HTR-8/SVneo (cell line): Measurements from ENCODE around the gene NCOA5.

Experiments
- DNase-seq: peaks from one replicate; pipeline ENCODE4 v3.0.0; 2011; ENCODE audit warnings: low spot score, mixed read lengths; ENCODE audit not compliant: insufficient read length
- FAIRE-seq: peaks from 2 replicates; lab custom pipeline; 2011; peaks lifted over from hg19 to GRCh38; lab: Jason Lieb, UNC

NCOA5 gene

DNA sequence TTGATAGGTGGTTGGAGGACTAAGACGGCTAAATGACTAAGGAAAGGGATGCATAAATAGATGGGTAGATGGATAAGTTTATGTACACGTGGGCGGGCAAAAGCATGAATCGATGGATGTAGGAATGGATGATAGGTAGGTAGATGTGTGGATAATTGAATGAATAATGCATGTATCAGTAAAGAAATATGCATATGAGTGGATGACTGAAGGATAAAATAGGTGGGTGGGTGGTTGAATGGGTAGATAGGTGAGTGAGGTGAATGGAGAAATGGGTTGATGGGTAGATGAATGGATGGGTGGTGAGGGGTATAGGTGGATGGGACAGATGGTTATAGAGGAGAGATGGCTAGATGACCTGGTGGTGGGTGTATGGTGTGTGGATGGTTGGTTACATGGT, 40.6 kb downstream of the NCOA5 start:
- FAIRE-seq (peak; percentile 92), DNase-seq (no peak)

DNA sequence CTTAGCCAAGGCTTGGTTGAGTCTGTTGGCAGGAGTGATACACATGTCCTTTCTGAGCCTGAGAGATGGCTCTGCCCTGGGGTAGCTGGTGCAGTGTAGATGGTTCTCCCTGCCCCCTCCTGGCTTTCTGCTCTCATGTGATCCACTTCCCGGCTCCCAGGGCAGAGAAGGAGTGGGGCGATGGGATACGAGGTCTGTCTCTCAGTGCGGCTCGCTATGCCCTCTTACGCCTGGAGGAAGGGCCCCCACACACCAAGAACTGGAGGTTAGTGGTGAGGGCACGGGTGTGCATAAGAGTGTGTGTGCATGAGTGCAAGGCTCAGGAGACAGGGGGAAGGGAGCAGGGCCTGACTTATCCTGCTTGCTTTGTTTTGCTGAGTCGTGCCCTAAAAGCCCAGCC, 41.9 kb downstream of the NCOA5 start:
- no peak for FAIRE-seq
- DNase-seq, result no peak

DNA sequence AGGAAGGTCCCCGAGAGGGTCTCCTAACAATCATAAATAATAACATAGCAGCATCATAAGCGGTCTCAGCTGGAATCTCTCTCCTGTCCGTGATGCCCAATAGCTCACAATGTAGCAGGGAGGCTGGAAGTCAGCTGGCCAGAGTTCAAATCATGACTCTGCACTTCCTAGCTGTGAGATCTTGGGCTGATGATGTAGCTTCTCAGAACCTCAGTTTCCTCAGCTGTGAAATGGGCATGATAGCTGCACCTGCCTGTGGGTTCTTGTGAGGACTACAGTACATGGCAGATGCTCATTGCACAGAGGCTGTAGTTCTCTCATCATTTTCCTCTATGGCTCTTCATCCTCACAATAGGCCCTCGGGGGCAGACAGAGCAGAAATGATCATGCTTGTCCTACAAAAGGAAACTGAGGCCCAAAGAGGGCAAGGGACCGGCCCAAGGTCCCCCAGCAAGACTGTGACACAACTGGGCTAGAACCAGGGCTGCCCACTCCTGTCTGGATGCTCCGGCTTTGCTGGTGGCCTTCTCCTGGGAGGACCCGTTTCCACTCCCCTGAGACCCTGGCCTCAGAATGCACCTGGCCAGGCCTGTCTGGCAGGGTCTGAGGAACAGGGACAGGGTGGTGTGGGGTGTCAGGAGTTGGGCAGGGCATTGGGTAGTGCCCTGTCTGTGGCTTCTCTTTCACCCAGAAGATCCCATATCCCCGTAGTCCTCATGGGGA, 43.0 kb downstream of the NCOA5 start:
- FAIRE-seq (peak; percentile 58), DNase-seq (no peak)

DNA sequence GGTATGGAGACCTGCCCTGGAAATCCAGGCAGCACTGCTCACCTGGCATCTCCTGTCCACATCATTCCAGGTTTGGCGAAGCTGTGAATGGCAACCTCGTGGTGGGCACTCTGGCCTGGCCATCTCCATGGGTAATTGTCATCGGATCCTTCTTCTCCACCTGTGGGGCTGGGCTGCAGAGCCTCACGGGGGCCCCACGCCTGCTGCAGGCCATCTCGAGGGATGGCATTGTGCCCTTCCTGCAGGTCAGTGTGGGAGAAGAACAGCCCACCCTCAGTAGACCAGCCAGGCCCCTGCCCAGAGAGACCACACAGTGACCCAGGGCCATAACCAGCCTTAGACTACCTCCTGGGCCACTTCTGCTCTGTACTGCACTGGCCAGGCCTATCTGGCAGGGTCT, 44.9 kb downstream of the NCOA5 start:
- DNase-seq (no peak), FAIRE-seq (no peak)

DNA sequence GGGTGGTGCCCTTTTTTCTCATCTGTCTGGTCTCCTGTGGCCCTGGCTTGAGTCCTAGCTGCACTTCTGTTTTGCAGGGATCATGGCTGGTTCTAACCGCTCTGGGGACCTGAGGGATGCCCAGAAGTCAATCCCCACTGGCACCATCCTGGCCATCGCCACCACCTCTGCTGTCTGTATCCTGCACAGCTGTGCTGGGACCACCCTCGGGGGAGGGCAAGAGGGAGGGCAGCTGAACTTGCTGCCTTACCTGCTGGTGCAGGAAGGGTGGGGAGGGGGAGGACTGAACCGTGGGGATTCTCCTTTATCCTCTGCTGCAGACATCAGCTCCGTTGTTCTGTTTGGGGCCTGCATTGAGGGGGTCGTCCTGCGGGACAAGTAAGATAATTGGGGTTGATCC, 46.2 kb downstream of the NCOA5 start:
- FAIRE-seq (peak; percentile 82), DNase-seq (no peak)

DNA sequence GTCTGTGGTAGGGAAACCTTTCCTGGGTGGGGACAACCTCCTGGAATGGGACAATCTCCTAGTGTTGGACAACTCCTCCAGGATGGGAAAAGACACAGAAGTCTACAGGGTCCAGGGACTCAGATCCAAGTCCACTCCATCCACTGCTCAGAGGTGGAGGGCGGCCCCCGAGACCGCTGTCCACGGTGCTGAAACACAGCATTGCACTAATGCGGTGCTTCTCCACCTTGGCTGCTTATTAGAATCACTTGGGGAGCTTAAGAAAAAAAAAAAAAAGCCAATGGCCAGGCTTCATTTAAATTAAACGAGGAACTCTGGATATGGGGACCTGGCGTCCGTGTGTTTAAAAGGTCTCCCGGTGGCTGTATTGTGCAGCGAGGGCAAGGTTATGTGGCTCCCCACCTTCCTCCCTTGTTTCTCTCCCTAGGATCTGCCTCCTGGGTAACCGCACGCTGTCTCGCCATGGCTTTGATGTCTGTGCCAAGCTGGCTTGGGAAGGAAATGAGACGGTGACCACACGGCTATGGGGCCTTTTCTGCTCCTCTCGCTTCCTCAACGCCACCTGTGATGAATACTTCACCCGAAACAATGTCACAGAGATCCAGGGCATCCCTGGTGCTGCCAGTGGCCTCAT, 48.7 kb downstream of the NCOA5 start:
- FAIRE-seq (peak; percentile 38), DNase-seq (peak; percentile 89)

DNA sequence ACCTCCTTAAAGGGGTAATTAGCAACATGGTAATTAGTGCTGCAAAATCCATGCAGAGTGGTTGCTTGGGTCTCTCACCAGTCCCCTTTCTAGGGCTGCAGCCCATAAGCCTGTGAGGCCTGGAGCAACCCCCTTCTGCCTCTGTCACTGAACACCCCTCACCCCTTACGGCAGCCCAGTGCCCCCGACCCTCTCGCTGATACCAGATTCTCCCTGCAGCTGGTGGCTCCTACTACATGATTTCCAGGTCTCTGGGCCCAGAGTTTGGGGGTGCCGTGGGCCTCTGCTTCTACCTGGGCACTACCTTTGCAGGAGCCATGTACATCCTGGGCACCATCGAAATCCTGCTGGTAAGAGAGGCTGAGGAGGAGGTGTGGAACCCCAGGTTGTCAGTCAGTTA, 52.7 kb downstream of the NCOA5 start:
- FAIRE-seq, result no peak

DNA sequence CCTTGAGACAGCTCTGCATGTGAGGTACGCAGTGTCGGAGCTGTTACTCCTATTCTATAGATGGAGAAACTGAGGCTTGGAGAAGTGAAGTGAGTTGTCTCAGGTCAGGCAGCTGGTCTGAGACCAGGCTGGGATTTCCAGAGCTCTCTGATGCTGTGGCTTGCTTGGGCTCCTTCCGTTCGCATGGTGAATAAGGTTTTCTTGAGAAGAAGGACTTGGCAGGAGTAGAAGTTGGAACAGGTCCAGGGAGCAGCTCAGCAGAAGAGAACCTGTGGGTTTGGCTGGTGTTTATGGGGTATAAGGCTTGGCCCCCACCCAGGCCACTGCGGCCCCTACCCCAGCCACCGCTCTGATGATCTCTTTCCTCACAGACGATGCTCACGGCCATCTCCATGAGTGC, 53.4 kb downstream of the NCOA5 start:
- FAIRE-seq (no peak), DNase-seq (no peak)

More for the DNA sequence above, 52.7 kb downstream of the NCOA5 start:
- DNase-seq, result no peak

DNA sequence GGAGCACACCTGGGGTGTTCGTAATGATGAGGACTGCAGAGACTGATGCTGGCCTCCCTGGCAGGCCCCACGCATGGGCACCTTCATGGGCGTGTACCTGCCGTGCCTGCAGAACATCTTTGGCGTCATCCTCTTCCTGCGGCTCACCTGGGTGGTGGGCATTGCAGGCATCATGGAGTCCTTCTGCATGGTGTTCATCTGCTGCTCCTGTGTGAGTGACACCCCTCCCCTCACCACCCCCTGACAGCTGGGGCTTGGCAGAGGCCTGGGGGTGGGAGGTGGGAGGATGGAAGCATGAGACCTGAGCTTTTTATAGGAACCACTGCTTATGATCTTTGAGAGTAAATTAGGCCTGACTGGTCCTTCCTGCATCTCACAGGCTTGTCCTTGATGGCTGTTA, 54.0 kb downstream of the NCOA5 start:
- no peak for FAIRE-seq
- DNase-seq, result no peak

DNA sequence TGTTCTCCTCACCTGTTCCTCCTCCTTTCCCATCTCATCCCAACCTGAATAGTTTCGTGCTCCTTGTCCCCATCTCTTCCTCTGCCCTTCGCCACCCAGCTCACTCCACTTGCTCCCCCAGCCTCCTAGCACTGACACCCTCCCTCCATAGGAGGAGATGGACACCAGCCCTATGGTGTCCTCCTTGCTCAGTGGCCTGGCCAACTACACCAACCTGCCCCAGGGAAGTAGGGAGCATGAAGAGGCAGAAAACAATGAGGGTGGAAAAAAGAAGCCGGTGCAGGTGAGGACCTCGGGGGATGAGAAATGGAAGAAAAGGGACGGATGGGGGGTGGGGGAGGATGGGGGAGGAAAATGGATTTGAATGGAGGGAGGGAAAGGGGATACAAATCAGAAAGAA, 54.5 kb downstream of the NCOA5 start:
- DNase-seq, result no peak
- FAIRE-seq, result no peak

DNA sequence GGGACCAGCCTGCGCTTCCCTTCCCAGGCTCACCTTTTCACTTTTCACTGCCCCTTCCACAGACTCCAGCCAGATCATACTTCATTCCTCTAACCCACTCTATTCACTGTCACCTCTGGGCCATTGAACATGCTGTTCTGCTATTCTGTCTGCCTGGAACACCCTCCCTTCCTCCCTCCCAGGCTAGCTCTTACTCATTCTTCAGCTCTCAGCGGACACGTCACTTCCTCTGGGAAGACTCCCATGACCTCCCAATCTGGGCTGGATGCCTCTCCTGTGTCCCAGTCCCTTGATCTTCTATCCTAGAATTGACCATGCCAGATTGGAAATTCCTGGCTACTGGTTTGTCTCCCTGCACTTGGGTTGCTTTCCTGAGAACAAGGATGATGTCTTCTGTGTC, 55.7 kb downstream of the NCOA5 start:
- DNase-seq (no peak), FAIRE-seq (peak; percentile 92)

DNA sequence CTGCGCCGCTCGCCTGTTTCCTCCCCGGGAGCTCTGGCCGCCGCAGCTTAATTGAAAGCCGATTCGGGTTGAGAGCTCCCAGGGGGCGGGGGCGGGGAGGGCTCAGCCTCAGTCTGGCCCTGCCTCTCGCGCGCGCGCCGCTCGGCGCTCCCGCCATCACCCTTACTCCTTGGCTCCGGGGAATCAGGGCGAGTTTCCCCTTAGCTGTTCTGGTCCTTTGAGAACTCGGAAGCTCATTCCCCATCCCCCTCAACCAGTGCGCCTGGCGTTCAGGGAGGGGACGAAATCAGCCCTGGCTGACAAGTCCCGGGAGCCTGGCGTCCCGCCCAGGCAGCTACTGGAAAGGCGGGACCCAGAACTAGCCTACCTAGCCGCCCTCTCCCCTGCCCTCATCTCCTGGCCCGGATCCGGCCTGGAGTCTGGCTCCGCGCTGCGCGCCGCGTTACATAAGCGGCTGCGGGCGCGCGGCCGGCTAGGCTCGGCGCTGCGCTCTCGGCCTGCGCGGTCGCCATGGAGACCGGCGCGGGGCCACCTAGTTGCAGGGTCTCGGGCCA, 58.0 kb downstream of the NCOA5 start:
- DNase-seq (no peak), FAIRE-seq (no peak)

DNA sequence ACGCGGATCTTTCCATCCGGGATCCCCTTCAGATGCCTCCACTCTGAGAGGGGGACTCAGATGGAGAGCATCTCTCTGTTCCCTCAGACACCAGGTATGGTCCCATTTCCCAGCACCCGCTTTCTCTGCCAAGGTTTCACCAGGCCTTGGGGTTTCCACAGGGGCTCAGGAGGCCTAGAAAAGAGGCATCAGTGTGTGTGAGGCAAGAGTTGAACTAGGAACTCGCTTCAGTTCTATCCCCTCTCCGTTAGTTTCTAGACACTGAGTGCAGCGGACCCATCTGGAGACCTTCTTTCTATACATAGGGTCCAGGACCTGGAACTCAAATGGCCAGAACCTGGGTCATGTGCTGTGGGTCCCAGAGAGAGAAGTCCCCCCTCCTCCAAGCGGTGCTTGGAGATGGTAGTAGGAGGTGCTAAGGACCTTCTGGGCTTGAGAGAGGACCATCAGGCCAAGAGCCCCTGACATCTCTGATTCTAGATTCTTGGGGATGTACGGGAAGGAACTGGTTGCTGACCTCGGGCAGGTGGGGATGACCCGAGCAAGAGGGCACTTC, 58.7 kb downstream of the NCOA5 start:
- FAIRE-seq, result no peak
- DNase-seq, result no peak

DNA sequence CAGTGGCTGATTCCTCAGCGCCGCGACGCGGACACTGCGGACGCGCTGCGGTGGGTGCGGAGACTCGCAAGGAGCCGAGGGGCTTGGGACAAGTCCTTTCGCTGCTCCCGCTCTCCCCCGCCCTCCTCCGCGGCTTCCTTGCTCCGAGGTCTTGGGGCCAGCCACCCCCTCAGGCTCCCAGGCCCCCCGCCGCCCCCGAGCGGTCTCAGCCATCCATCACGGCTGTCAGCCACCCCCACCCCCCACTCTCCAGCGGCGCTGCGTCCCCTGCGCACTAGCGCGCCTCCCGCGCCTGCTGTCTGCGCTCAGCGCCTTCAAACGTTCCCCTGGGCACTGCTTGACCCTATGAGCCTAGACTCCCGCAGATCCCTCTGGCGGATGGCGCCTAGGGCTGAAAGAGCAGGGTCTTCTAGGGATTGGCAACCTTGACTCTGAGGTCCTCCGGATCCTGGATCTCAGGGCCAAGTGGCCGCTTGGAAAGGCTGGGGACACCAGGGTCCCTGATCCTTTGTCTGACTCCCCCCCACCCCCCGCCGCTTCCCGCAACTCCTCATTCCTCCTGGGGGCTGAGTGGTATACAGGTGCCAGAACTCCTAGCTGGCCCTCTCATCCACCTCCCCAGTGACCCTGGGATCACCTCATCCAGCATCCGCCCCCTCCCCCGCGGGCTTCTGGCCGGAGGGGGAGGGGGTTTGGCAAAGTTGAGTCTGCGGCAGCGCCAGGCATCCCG, 59.3 kb downstream of the NCOA5 start:
- FAIRE-seq (no peak), DNase-seq (no peak)

DNA sequence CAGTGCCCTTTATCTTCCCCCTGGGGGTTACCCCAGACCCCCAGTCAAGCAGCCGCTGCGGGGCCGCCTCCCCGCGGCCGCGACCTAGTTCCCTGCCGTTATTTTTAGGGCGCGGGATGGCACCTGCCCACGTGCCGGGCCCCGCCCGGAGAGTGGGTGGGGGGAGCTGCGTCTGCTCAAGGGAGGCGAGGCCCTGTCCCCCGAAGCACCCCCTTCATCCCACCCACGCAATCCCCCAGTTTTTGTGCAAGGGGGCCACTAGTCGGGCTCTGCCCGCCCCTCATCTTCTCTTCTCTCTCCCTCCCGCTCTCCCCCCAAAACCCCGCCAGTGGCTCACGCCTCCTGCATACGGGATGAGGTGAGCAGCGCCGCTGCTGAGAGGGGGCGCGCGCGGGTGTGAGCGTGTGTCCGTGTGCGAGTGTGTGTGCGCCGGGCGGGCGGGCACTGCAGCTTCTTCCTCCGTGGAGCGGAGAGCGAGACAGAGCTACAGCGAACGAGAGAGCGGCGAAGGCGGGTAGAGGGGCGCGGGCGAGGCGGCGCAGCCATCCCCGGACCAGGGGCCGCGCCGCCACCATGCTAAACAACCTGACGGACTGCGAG, 60.9 kb downstream of the NCOA5 start, which contains the start of gene SLC12A5:
SLC12A5 (plus strand) TSS at position 444 of the 600 bp plus-strand sequence; CDS start at position 574, 130 bp downstream.
- FAIRE-seq (no peak), DNase-seq (no peak)

DNA sequence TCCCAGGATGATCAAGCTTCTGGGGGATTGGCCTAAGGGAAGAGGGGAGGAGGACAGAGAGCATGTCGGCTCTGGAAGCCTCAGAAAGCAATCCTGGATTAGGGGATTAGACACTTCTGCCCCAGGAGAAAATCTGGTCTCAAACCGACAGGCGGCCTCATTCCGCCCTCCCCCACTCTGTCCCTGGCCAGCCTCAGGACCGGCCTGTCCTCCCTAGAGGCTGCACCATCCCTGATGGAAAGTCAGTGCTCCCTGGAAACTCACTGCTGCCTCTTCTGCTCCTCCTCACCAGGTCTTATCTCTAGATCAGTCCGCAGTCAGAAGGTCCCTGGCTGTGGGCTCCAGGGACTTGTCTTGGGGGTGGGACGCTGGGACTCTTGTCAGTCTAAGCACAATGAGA, 61.7 kb downstream of the NCOA5 start:
- DNase-seq (no peak), FAIRE-seq (no peak)

DNA sequence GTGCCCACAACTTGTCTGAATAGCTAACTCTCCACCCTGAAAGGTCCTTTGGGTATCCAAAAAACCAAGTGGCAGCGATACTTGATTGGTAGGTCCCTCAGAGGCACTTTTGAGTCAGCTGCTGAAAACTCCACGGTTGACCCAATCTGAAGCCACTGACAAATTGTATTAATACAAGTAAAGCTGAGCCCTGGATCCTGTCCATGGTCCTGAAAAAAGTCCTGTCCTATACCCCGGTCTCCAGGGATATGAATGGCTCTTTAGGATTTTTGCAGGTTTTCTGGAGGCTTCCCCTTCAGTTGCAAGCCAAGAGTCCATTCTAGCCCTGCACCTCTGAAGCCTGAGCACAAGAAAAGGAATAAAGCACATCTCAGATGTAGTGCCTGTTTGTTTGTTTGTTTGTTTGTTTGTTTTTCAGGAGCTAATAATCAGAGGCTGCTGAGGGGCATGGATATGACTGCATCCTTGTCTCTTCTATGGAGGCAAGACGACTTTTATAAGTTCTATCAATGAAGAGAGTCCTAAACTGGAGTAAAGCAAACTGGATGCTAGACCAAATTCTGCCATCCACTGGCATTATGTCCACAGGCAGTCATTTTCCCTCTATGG, 62.4 kb downstream of the NCOA5 start:
- DNase-seq, result peak; percentile 82

DNA sequence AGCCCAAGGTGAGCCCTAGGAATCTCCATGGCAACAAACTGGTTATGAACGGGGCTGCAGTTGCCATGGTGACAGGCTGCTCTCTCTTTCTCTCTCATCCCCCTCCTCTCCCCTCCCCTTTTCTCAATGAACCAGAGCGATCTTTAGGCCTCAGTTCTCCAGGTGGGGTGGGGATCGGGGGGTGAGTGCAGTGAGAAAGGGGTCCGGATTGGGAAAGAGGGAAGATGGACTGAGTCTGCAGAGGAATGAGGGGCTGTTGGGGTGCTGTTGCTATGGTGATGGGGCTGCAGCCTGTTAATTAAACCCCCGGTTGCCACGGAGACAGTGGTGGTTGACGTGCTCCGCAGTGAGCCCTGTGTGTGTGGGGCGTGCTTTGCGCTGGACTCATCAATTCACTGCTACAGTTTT, 64.4 kb downstream of the NCOA5 start:
- DNase-seq (no peak), FAIRE-seq (peak; percentile 80)

More for the DNA sequence above, 62.4 kb downstream of the NCOA5 start:
- FAIRE-seq, result no peak

DNA sequence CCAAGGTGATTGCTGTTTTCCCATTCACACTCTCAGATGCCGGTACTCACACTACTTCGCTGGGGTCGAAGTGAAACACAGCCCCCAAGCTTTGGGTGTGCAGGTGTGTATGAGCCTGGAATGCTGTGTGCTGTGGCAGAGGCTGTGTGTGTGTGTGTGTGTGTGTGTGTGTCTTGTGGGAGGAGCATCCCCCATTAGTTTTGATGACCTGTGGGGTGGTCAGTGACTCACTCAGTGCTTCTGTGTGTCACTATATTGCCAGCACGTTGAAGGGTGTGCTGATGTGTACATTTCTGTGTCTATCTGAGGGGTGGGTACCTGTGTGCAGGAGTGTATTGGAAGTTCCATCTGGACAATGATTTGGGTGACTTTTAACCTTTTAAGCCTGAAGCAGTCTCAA, 65.8 kb downstream of the NCOA5 start:
- DNase-seq (no peak), FAIRE-seq (peak; percentile 75)

DNA sequence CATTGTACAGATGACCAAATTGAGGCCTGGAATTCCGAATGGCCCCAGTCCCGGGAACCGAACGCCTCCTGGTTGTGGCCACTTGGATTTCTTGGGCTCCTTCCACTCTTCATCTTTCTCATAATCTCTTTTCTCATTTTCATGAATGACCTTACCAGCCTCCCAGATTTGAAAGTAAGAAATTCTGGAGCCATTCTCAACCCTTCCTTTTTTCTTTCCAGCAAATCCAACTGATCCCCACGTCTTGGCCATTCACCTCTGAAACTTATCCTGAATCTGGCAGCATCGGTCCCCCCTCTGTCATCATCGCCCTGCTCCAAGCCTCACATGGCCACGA, 66.6 kb downstream of the NCOA5 start:
- FAIRE-seq, result no peak
- no peak for DNase-seq
